Measurements from ENCODE around the gene ITPRID2. TPM values are rescaled to one million over a fixed set of nuclear protein-coding genes. Genes with fewer than 3 reads are reported as not detected.

ITPRID2 gene
- total and polyA plus RNA-seq, 2 donors from 2014 or later = 29.9 to 191 TPM

DNA sequence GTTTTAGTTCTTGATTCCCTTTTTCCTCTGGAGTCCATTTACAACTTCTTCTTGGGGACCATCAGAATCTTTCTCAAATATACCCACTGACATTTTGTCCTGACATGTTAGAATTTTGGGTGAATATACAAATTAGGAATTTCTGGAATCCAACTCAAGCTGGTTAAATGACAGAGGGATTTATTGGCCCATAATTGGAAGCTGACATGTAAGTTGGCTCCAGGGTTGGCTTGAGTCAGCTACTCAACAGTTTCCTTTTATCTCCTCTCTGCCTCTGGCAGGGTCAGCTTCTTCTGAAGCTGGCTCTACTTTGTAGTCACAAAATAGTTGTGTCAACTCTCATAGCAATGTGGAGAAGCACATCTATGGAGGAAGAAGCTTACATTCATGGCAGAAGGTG is 57.5 kb downstream of the ITPRID2 start:
- FAIRE-seq = no peak
- H3K36me3 ChIP-seq (ENCODE audit: control insufficient read depth in 2 of 3, insufficient read depth in 3 of 3, low read length in 3 of 3) = no peaks in the 10 kb centered on the region
- H3K4me1 ChIP-seq (ENCODE audit: control insufficient read depth in 2 of 3, insufficient read depth in 2 of 3, low read depth in 1 of 3, low read length in 3 of 3) = no peaks in the 10 kb centered on the region
- no peaks in the 10 kb centered on the region for H3K27me3 ChIP-seq (ENCODE audit: control insufficient read depth, insufficient read depth, low read length)
- no peak for DNase-seq
- intact Hi-C loops (cut with DNase I) = no loop called here
- no peak overlapping the region for H3K27ac ChIP-seq (ENCODE audit: low read depth in 2 of 2, low read length in 2 of 2)
- no peaks in the 10 kb centered on the region for H3K9me3 ChIP-seq (ENCODE audit: control insufficient read depth in 2 of 3, insufficient read depth in 1 of 3, low read length in 3 of 3)
- no peak overlapping the region for H3K4me3 ChIP-seq (ENCODE audit: low read length in 3 of 3)
- no peak overlapping the region for H3K9ac ChIP-seq (ENCODE audit: low read length in 3 of 3)
- no peak for TF ChIP-seq CTCF (IDR thresholded peaks at IDR 0.05; ENCODE audit: borderline replicate concordance, extremely low read depth, insufficient read depth)

DNA sequence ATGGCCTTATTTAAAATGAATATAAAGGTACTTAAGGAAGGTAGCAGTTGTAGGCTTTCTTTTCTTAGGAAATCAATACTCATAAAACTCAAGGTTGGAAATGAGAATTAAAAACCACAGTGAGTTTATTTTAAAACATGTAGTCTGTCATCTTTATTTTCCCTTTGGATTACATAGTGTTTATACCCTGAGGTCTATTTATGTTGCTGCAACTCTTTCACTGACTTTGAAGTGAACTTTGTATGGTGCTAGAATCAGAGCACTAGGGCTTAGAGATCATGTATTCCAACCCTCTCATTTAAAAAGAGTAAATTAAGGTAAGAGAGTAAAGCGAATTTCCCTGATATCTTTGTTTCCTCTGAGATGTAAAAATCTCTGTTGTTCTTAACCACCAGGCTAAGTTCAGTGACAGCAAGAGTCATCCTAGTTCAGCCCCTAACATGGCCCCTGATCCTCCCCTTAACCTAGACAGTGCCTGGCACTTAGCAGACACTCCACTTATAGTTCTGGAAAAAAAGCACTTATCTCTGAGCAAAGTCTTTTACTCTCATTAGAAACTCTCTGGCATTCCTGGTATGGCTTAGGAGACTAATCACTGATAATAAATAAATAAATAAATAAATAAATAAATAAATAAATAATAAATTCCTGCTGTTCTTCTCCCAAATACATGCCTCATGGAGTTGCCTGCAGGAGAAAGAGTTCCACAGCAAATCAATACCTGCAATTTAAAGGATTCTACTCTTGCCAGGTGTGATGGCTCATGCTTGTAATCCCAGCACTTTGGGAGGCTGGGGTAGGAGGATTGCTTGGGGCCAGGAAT is 61.1 kb downstream of the ITPRID2 start:
- intact Hi-C loops (cut with DNase I) = no loop called here
- DNase-seq (no peak), FAIRE-seq (no peak)
- Histone ChIP-seq H3K4me1 (ENCODE audit: control insufficient read depth in 2 of 3, insufficient read depth in 2 of 3, low read depth in 1 of 3, low read length in 3 of 3) (peaks cover 0 to 4% (median 0%) of the 10 kb centered on the region in 3 donors), H3K27ac (ENCODE audit: low read depth in 2 of 2, low read length in 2 of 2) (no peak overlapping the region), H3K36me3 (ENCODE audit: control insufficient read depth in 2 of 3, insufficient read depth in 3 of 3, low read length in 3 of 3) (no peaks in the 10 kb centered on the region), H3K27me3 (ENCODE audit: control insufficient read depth, insufficient read depth, low read length) (no peaks in the 10 kb centered on the region), H3K9me3 (ENCODE audit: control insufficient read depth in 2 of 3, insufficient read depth in 1 of 3, low read length in 3 of 3) (no peaks in the 10 kb centered on the region), H3K4me3 (ENCODE audit: low read length in 3 of 3) (no peak overlapping the region), H3K9ac (ENCODE audit: low read length in 3 of 3) (no peak overlapping the region)
- no peak for TF ChIP-seq CTCF (IDR thresholded peaks at IDR 0.05; ENCODE audit: borderline replicate concordance, extremely low read depth, insufficient read depth)

DNA sequence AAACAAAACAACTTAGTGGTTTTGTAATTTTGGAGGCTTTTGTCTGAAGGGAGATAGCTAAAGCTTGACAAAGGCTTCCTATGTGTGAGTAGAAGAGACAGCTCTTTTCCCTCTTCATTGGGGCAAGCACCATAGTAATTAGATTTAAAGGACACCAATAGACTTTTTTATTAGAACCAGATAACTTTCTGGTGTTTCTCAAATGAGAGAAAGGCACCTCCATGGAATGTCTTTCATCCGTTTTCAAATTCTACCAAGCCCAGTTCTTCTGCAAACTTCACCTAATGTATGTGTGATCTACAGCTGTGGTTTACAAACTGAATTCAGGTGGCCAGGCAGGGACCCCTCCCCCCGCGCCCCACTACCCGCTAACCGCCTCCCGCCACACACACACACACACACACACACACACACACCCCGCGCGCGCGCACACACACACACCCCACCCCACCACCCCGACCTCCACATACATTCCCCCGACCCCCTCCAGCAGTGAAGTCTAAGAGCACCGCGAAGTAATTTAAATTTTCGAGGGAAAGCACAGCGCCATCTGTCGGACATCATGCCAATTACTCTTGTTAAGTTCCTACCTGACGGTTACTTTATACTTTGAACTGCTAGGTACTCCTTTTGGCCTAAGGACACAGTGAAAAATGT is 62.5 kb downstream of the ITPRID2 start:
- H3K36me3 ChIP-seq (ENCODE audit: control insufficient read depth in 2 of 3, insufficient read depth in 3 of 3, low read length in 3 of 3) = no peaks in the 10 kb centered on the region
- H3K27ac ChIP-seq (ENCODE audit: low read depth in 2 of 2, low read length in 2 of 2) = no peak overlapping the region
- peaks cover 0 to 4% (median 0%) of the 10 kb centered on the region in 3 donors for H3K4me1 ChIP-seq (ENCODE audit: control insufficient read depth in 2 of 3, insufficient read depth in 2 of 3, low read depth in 1 of 3, low read length in 3 of 3)
- H3K4me3 ChIP-seq (ENCODE audit: low read length in 3 of 3) = peak overlapping the region in 2 of 3 donors; percentile 17 to 44
- DNase-seq (peak; percentile 51 to 94 (median 86)), FAIRE-seq (peak; percentile 15)
- intact Hi-C loops (cut with DNase I) = no loop called here
- no peaks in the 10 kb centered on the region for H3K9me3 ChIP-seq (ENCODE audit: control insufficient read depth in 2 of 3, insufficient read depth in 1 of 3, low read length in 3 of 3)
- H3K9ac ChIP-seq (ENCODE audit: low read length in 3 of 3) = peak overlapping the region in 1 of 3 donors; percentile 36
- TF ChIP-seq CTCF (IDR thresholded peaks at IDR 0.05; ENCODE audit: borderline replicate concordance, extremely low read depth, insufficient read depth) = peak; percentile 69
- H3K27me3 ChIP-seq (ENCODE audit: control insufficient read depth, insufficient read depth, low read length) = no peaks in the 10 kb centered on the region

Measured in kidney (tissue), 14 donors.